Fibroblast of pulmonary artery (primary cell): ENCODE measurements around the gene SERPINB13.
A peak's percentile ranks its signal among the peaks of the same experiment; 100 is the strongest.

ENCODE experiments used
- DNase-seq: peaks from one replicate; pipeline ENCODE4 v3.0.0-alpha.2; 2010; ENCODE audit warnings: low read depth
- H3K4me3 ChIP-seq: replicated peaks from 2 replicates; pipeline ENCODE4 v1.5.1; 2011; ENCODE audit warnings: low read depth, mild to moderate bottlenecking, control low read depth, low read length, moderate library complexity
- CTCF ChIP-seq: IDR thresholded peaks from 2 replicates; pipeline ENCODE4 v1.5.1; 2011; ENCODE audit warnings: mild to moderate bottlenecking, control low read depth, low read length, inconsistent platforms; ENCODE audit errors: missing control alignments

SERPINB13 gene

GRCh38 chr18:63586966-63587365, at the start of gene SERPINB13:
SERPINB13 (plus strand) TSS chr18:63587343; CDS start chr18:63588668, 1,325 bp downstream.
- no peak for TF ChIP-seq CTCF
- H3K4me3 ChIP-seq, result no peak within 1 kb of the TSS
- DNase-seq, result no peak

- DNase-seq, result peak; percentile 39
- no peak for TF ChIP-seq CTCF
- H3K4me3 ChIP-seq, result no peak overlapping the region
Measured at GRCh38 chr18:63539904-63540510, 47.1 kb upstream of the SERPINB13 start.

- no peak for DNase-seq
- no peak within 1 kb of the TSS for H3K4me3 ChIP-seq
- TF ChIP-seq CTCF, result no peak
Measured at GRCh38 chr18:63542069-63542468, 45.1 kb upstream of the SERPINB13 start, which contains the start of gene SERPINB12. SERPINB12 (plus strand) TSS chr18:63542369; CDS start chr18:63556160, 13,791 bp downstream.

GRCh38 chr18:63544017-63544416, 43.1 kb upstream of the SERPINB13 start:
- TF ChIP-seq CTCF, result no peak
- DNase-seq, result no peak
- no peak overlapping the region for H3K4me3 ChIP-seq

- DNase-seq, result no peak
- no peak for TF ChIP-seq CTCF
- H3K4me3 ChIP-seq, result no peak overlapping the region
Measured at GRCh38 chr18:63545000-63545399, 42.1 kb upstream of the SERPINB13 start.

- H3K4me3 ChIP-seq, result no peak overlapping the region
- no peak for DNase-seq
- TF ChIP-seq CTCF, result no peak
Measured at GRCh38 chr18:63550068-63550467, 37.1 kb upstream of the SERPINB13 start.

GRCh38 chr18:63551769-63552168, 35.4 kb upstream of the SERPINB13 start:
- no peak for TF ChIP-seq CTCF
- DNase-seq, result no peak
- H3K4me3 ChIP-seq, result no peak overlapping the region
